Karpas-422 (cell line): ENCODE measurements around the gene PTGES. TPM values are rescaled to one million over a fixed set of nuclear protein-coding genes. Genes with fewer than 3 reads are reported as not detected.
"Not testable (repeated sequence)": the region's sequence is repeated elsewhere in the genome, so short reads cannot be mapped to it uniquely, and the experiment has no call there.

Source experiments
- DNase-seq: peaks from one replicate; pipeline ENCODE4 v3.0.0-alpha.2; 2015
- H2AFZ ChIP-seq: fragments of 200-600 bp; sonication (generic); 2 replicates; pipeline ENCODE4 v1.6.1; 2014; ENCODE audit warnings: antibody characterized with exemption, low read length, mixed read lengths
- H3K27ac ChIP-seq: fragments of 200-600 bp; sonication (generic); 2 replicates; pipeline ENCODE4 v1.5.1; 2014; ENCODE audit warnings: mild to moderate bottlenecking, low read length, moderate library complexity
- H3K27me3 ChIP-seq: fragments of 200-600 bp; sonication (generic); 2 replicates; pipeline ENCODE4 v1.6.1; 2014; ENCODE audit warnings: low read length, mixed read lengths
- H3K36me3 ChIP-seq: fragments of 200-600 bp; sonication (generic); 2 replicates; pipeline ENCODE4 v1.6.1; 2014; ENCODE audit warnings: low read length, mixed read lengths; ENCODE audit not compliant: insufficient read depth
- H3K4me1 ChIP-seq: fragments of 200-600 bp; sonication (generic); 2 replicates; pipeline ENCODE4 v1.6.1; 2014; ENCODE audit warnings: mild to moderate bottlenecking, low read length, mixed read lengths
- H3K4me2 ChIP-seq: fragments of 200-600 bp; sonication (generic); 2 replicates; pipeline ENCODE4 v1.6.1; 2014; ENCODE audit warnings: low read length, low read depth, mild to moderate bottlenecking; ENCODE audit not compliant: poor library complexity, severe bottlenecking
- H3K4me3 ChIP-seq: fragments of 200-600 bp; sonication (generic); 2 replicates; pipeline ENCODE4 v1.5.1; 2014; ENCODE audit warnings: mild to moderate bottlenecking, antibody characterized with exemption, low read length, mixed read lengths
- H3K79me2 ChIP-seq: fragments of 200-600 bp; sonication (generic); 2 replicates; pipeline ENCODE4 v1.6.1; 2014; ENCODE audit warnings: mild to moderate bottlenecking, low read length, mixed read lengths
- H3K9ac ChIP-seq: fragments of 200-600 bp; sonication (generic); 2 replicates; pipeline ENCODE4 v1.6.0; 2014; ENCODE audit warnings: low read length
- H3K9me2 ChIP-seq: fragments of 200-600 bp; sonication (generic), shearing (Covaris generic); replicated peaks from 2 replicates; pipeline ENCODE4 v1.6.0; 2014; ENCODE audit warnings: mild to moderate bottlenecking, low read length, moderate library complexity; ENCODE audit not compliant: insufficient read depth
- H3K9me3 ChIP-seq: fragments of 300-700, 200-600 bp; sonication (generic); 2 replicates; pipeline ENCODE4 v1.6.1; 2014; ENCODE audit warnings: low read length, mixed read lengths
- H4K20me1 ChIP-seq: fragments of 200-600 bp; sonication (generic); 2 replicates; pipeline ENCODE4 v1.6.1; 2014; ENCODE audit warnings: mild to moderate bottlenecking, antibody characterized with exemption, low read length, low read depth; ENCODE audit not compliant: insufficient read depth
- total RNA-seq: library from RNA; depleted of rRNA; stranded (reverse); fragments of >200 nt; shearing (Covaris generic); gene quantifications from 2 replicates; pipeline ENCODE4 v1.2.3, GENCODE V29; 2014; ENCODE audit warnings: low replicate concordance

Gene PTGES
- total RNA-seq, 1 experiment from 2014 or later = not detected

DNA sequence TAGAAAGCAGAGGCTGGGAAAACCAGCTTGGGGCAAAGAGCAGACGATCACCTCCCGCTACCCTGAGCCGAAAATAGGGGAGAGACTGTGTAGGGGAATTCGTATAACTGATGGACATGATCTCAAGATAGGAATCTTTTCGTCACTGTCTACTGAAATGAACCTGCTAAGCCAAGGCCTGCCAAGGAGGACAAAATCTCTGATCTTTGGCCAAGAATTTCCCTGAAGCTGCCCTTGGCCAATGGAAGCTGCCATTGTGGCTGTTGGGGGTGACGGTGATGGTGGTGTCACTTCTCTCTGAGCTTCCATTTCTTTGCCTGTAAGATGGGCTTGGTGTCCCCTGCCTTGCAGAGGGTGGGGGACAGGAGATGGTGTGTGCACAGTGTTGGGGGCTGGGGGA, 3.3 kb upstream of the PTGES start:
- no peak overlapping the region for H3K9ac ChIP-seq
- H3K4me3 ChIP-seq = no peak overlapping the region
- no peaks in the 10 kb centered on the region for H3K27me3 ChIP-seq
- no peaks in the 10 kb centered on the region for H4K20me1 ChIP-seq
- H3K9me2 ChIP-seq = no peaks in the 10 kb centered on the region
- no peaks in the 10 kb centered on the region for H3K4me1 ChIP-seq
- no peaks in the 10 kb centered on the region for H3K36me3 ChIP-seq
- H2AFZ ChIP-seq = no peak overlapping the region
- H3K9me3 ChIP-seq = no peaks in the 10 kb centered on the region
- H3K79me2 ChIP-seq = no peaks in the 10 kb centered on the region
- no peak overlapping the region for H3K27ac ChIP-seq
- DNase-seq = no peak
- H3K4me2 ChIP-seq = no peak overlapping the region

DNA sequence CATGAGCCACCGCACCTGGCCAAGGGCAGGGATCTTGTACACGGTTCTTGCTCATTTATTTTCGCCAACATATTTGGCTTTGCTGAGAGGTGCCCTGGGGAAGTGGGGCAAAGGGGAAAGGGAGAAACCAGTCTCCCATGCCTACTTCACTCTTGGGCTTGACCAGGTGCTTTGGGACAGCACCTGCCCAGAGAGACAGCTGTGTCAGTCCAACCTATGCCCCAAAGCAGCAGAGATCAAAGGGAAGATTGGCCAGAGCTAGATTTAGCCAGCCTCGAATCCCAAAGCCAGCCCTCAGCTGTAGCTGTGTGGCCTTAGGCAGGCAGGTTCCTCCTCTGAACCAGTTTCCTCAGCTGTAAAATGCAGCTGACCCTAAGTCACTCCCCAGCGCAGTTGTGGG, 2.3 kb upstream of the PTGES start:
- H3K9ac ChIP-seq = no peak overlapping the region

DNA sequence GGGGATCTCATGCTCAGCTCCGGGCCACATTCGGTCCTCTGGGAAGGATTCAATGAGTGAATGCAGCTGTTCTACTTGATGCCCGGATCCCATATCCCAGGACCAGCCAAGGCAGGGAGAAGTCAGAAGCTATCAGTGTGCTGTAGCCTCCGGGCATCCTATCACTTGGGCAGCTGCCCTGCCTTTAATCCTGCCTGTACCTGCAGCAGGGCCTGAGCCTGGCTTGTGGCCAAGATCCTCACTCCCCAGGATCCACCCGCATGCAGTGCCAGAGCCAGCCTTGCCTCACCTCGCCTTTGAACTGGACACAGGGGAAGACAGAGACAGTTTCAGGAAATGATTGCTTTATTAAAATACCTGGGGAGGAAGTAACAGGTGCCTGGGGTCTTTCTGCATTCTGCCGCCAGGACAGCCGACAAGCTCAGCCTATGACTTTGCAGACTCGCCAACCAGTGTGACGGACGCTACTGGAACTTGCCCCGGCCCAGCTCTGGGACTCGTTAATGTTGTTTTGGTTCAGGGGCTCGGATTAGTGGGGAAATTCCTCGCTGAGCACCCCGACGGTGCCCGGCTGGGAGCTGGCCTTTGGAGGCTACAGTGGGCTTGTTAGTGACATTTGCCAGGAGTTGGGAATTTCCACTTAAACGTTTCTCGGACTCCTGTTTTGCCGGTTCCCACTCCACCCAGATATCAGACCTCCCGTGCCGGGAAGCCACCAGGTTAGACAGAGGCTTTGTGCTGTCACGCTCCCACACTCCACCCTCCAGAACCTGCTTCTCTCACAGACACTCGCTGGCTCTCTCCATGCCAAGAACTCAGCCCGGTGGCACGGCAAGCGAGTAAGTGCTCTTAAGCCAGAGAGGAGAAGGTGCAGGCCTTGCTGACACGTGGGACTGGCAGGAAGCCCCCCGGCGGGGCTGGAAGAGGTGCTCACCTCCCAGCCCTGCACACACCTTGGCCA, 721 bp downstream of the PTGES start:
- H2AFZ ChIP-seq = no peak overlapping the region
- H3K4me3 ChIP-seq = no peak overlapping the region
- H3K4me1 ChIP-seq = no peaks in the 10 kb centered on the region
- H3K27me3 ChIP-seq = no peaks in the 10 kb centered on the region
- no peaks in the 10 kb centered on the region for H3K79me2 ChIP-seq
- no peaks in the 10 kb centered on the region for H3K36me3 ChIP-seq
- H4K20me1 ChIP-seq = no peaks in the 10 kb centered on the region
- H3K9me3 ChIP-seq = no peaks in the 10 kb centered on the region
- DNase-seq = no peak
- no peak overlapping the region for H3K27ac ChIP-seq
- H3K9me2 ChIP-seq = no peaks in the 10 kb centered on the region
- H3K9ac ChIP-seq = no peak overlapping the region
- no peak overlapping the region for H3K4me2 ChIP-seq

More for the DNA sequence above, 2.3 kb upstream of the PTGES start:
- Histone ChIP-seq H3K36me3 (no peaks in the 10 kb centered on the region), H3K9me3 (no peaks in the 10 kb centered on the region), H3K27me3 (no peaks in the 10 kb centered on the region), H4K20me1 (no peaks in the 10 kb centered on the region), H3K4me1 (no peaks in the 10 kb centered on the region), H3K4me3 (no peak overlapping the region), H3K27ac (no peak overlapping the region), H3K9me2 (no peaks in the 10 kb centered on the region), H3K79me2 (no peaks in the 10 kb centered on the region), H3K4me2 (no peak overlapping the region), H2AFZ (no peak overlapping the region)
- no peak for DNase-seq

DNA sequence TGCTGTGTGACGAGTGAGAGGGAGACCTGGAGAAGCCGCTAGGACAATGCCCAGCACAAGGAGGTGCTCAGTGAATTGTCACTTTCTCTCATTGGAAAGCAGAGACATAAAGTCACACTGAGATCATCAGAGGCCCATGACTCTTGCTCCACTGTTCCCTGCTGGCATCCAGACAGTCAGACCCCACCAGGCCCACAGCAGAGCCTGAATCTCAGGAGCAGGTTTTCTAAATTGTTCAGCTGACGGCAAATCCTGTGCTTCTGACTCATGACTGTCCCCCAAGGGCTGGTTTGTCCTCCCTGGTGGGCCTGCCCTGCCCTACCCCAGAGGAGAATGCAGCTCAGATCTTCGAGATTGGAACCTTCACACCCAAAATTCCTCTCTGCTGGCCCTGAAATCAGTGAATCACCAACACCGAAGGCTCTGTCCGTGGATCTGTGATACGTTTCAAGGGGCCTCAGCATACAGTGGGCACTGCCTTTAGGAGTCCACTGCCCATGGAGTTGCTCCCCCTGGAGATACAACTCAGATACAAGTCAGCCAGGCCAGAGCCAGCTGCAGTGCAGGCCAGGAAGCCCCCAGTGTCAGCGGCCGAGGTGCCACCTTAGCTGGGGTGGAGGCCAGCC, 2.7 kb downstream of the PTGES start:
- no peaks in the 10 kb centered on the region for H4K20me1 ChIP-seq
- H2AFZ ChIP-seq = no peak overlapping the region
- no peaks in the 10 kb centered on the region for H3K9me3 ChIP-seq
- DNase-seq = no peak
- H3K4me3 ChIP-seq = no peak overlapping the region
- no peak overlapping the region for H3K9ac ChIP-seq
- H3K36me3 ChIP-seq = no peaks in the 10 kb centered on the region
- H3K27me3 ChIP-seq = no peaks in the 10 kb centered on the region
- H3K79me2 ChIP-seq = no peaks in the 10 kb centered on the region
- H3K4me2 ChIP-seq = no peak overlapping the region
- H3K4me1 ChIP-seq = no peaks in the 10 kb centered on the region
- H3K9me2 ChIP-seq = no peaks in the 10 kb centered on the region
- H3K27ac ChIP-seq = no peak overlapping the region

DNA sequence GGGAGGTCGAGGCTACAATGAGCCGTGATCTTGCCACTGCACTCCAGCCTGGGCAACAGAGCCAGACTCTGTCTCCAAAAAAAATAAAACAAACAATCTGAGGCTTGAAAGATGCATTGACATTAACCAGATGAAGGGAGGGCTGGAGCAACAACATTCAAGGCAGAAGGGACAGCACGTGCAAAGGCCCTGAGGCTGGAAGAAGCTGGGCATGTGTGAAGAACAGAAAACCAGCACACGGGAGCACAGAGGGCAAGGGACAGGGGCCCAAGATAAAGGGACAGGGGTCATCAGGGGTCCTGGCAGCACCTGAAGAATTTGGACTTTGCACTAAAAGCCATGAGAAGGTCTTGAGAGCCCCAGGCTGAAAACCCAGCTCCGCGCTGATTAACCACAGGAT, 3.3 kb downstream of the PTGES start:
- Histone ChIP-seq H3K9me2 (no peaks in the 10 kb centered on the region), H2AFZ (no peak overlapping the region), H3K36me3 (no peaks in the 10 kb centered on the region), H3K4me1 (no peaks in the 10 kb centered on the region), H3K9ac (no peak overlapping the region), H4K20me1 (no peaks in the 10 kb centered on the region), H3K9me3 (no peaks in the 10 kb centered on the region), H3K79me2 (no peaks in the 10 kb centered on the region), H3K27ac (no peak overlapping the region), H3K4me2 (no peak overlapping the region), H3K27me3 (no peaks in the 10 kb centered on the region), H3K4me3 (no peak overlapping the region)
- no peak for DNase-seq

DNA sequence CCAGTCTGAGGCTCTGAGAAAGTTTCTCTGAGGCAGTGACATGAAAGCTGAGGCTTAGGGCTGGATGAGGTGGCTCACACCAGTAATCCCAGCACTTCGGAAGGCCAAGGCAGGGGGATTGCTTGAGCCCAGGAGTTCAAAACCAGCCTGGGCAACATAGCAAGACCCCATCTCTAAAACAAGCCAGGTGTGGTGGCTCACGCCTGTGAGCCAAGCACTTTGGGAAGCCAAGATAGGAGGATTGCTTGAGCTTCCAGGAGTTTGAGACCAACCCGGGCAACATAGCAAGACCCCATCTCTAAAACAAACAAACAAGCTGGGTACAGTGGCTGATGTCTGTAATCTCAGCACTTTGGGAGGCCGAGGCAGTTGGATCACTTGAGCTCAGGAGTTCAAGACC, 3.8 kb downstream of the PTGES start:
- H3K79me2 ChIP-seq, H3K27ac ChIP-seq, H3K36me3 ChIP-seq, H3K27me3 ChIP-seq, H3K4me3 ChIP-seq, H4K20me1 ChIP-seq, H2AFZ ChIP-seq, H3K9me2 ChIP-seq, H3K4me2 ChIP-seq, DNase-seq, H3K9me3 ChIP-seq, H3K4me1 ChIP-seq, H3K9ac ChIP-seq: not testable (repeated sequence)

DNA sequence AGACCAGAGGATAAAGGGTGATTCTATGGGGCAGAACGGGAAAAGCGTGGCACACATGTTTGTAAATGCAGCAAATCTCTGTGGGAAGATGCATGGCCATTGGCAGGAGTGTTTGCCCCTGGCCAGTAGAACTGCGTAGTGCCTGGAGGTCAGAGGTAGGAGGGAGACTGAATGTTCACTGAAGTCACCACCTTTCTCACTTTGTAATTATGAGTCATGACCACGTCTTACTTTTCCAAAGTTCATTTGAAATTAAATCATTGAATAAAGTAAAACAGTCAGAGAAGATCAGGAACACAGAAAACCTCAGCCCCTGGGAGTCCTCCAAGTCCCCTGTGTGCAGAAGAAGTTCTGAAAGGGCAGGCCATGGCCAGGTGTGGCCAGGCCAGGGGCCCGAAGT, 4.6 kb downstream of the PTGES start:
- no peaks in the 10 kb centered on the region for H4K20me1 ChIP-seq
- H3K4me2 ChIP-seq = no peak overlapping the region
- no peak overlapping the region for H3K27ac ChIP-seq
- H3K79me2 ChIP-seq = no peaks in the 10 kb centered on the region
- H3K4me1 ChIP-seq = no peaks in the 10 kb centered on the region
- H3K9ac ChIP-seq = no peak overlapping the region
- no peaks in the 10 kb centered on the region for H3K36me3 ChIP-seq
- no peaks in the 10 kb centered on the region for H3K9me3 ChIP-seq
- no peak overlapping the region for H2AFZ ChIP-seq
- H3K27me3 ChIP-seq = no peaks in the 10 kb centered on the region
- DNase-seq = no peak
- no peaks in the 10 kb centered on the region for H3K9me2 ChIP-seq
- H3K4me3 ChIP-seq = no peak overlapping the region

DNA sequence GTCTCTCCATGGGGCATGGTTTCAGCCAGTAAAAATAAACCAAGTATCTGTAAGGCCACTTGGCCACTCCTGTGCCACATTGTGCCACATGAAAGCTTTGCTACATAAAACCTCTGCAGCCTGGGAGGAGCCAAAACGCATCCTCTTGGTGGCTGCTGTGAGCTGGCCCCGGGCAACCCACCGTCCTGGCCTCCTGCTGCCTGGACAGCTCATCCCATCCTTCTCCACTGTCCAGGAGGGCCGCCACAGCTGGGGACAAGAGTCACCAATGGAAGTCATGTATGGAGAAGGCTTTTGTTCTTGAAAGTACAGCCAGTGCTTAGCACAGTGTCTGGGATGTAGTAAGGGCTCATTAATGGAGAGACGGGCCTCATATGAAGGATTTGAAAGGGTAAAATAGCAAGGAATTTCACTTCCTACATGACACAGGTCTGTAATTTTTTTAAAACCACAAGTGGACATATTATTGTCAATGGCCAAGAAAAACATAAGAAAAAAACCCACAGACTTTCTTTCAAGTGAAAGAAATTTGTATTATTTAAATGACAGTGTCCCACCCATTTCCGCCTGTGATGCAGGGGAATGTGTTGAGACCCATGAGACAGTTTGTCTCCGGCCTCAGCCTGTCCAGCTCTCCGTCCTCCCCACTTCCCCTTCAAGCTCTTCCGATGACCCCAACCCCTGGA, 6.6 kb downstream of the PTGES start:
- no peaks in the 10 kb centered on the region for H3K27me3 ChIP-seq
- H3K9me2 ChIP-seq = no peaks in the 10 kb centered on the region
- H3K4me1 ChIP-seq = no peaks in the 10 kb centered on the region
- H2AFZ ChIP-seq = no peak overlapping the region
- no peak overlapping the region for H3K9ac ChIP-seq
- no peak overlapping the region for H3K4me2 ChIP-seq
- H3K27ac ChIP-seq = no peak overlapping the region
- H3K4me3 ChIP-seq = no peak overlapping the region
- no peaks in the 10 kb centered on the region for H4K20me1 ChIP-seq
- H3K36me3 ChIP-seq = no peaks in the 10 kb centered on the region
- DNase-seq = no peak
- H3K9me3 ChIP-seq = no peaks in the 10 kb centered on the region
- H3K79me2 ChIP-seq = no peaks in the 10 kb centered on the region
